CD4-positive, CD25-positive, alpha-beta regulatory T cell (primary cell): ENCODE measurements around the gene BBC3. TPM values are rescaled to one million over a fixed set of nuclear protein-coding genes. Genes with fewer than 3 reads are reported as not detected.

Experiments used
- ATAC-seq, 2 donors: fragments of 150-1000 bp; cut with Tn5 transposase; one replicate each; pipeline ENCODE4 v1.10.0; 2021; ENCODE audit warnings: low read depth in 2 of 2, moderate number of reproducible peaks in 2 of 2, moderate library complexity in 1 of 2
- DNase-seq, 3 donors: peaks; one replicate each; pipeline versions ENCODE4 v3.0.0 to v3.0.0-alpha.2; 2012 to 2022; ENCODE audit warnings: mixed read lengths in 1 of 3
- H3K27ac ChIP-seq: one replicate; pipeline ENCODE4 v1.7.0; 2013; ENCODE audit warnings: mild to moderate bottlenecking, low read length; ENCODE audit not compliant: insufficient read depth, poor library complexity, severe bottlenecking
- H3K27me3 ChIP-seq: one replicate; pipeline ENCODE4 v1.7.0; 2013; ENCODE audit warnings: low read length; ENCODE audit not compliant: control insufficient read depth, insufficient read depth
- H3K36me3 ChIP-seq: one replicate; pipeline ENCODE4 v1.7.0; 2013; ENCODE audit warnings: mild to moderate bottlenecking, low read length, moderate library complexity; ENCODE audit not compliant: control insufficient read depth, insufficient read depth
- H3K4me1 ChIP-seq: 2 replicates; pipeline ENCODE4 v1.7.0; 2013; ENCODE audit warnings: mild to moderate bottlenecking, low read length; ENCODE audit not compliant: insufficient read depth, control insufficient read depth, poor library complexity, severe bottlenecking
- H3K4me3 ChIP-seq: one replicate; pipeline ENCODE4 v1.7.0; 2013; ENCODE audit warnings: low read depth, mild to moderate bottlenecking, low read length, moderate library complexity
- H3K9me3 ChIP-seq, 2 experiments: 1 replicate in 1 of 2; 2 replicates in 1 of 2; pipeline ENCODE4 v1.7.0; 2013; ENCODE audit warnings: low read length in 2 of 2, mild to moderate bottlenecking in 1 of 2, moderate library complexity in 1 of 2; ENCODE audit not compliant: control insufficient read depth in 2 of 2
- H3K27ac Mint-ChIP-seq, 3 donors: one replicate each; pipeline ENCODE4 v1.8.0; 2020 to 2022; ENCODE audit warnings: mild to moderate bottlenecking in 3 of 3, mixed read lengths in 3 of 3, moderate library complexity in 2 of 3
- H3K27me3 Mint-ChIP-seq: one replicate; pipeline ENCODE4 v1.8.0; 2022; ENCODE audit warnings: mild to moderate bottlenecking, mixed read lengths
- H3K36me3 Mint-ChIP-seq: one replicate; pipeline ENCODE4 v1.8.0; 2020; ENCODE audit warnings: mixed read lengths
- H3K4me1 Mint-ChIP-seq, 4 donors: one replicate each; pipeline ENCODE4 v1.8.0; 2020 to 2022; ENCODE audit warnings: mixed read lengths in 4 of 4, mild to moderate bottlenecking in 1 of 4
- H3K4me3 Mint-ChIP-seq, 4 donors: one replicate each; pipeline ENCODE4 v1.8.0; 2020 to 2022; ENCODE audit warnings: mild to moderate bottlenecking in 4 of 4, mixed read lengths in 4 of 4, moderate library complexity in 3 of 4
- H3K9me3 Mint-ChIP-seq, 7 donors: one replicate each; pipeline ENCODE4 v1.8.0; 2020 to 2022; ENCODE audit warnings: mixed read lengths in 7 of 7, mild to moderate bottlenecking in 3 of 7, moderate library complexity in 2 of 7
- polyA plus RNA-seq, 4 donors: library from polyadenylated mRNA; unstranded; fragments of 300-500 nt; fragmentation: Illumina TruSeq; gene quantifications; one replicate each; pipeline ENCODE4 v1.2.3, GENCODE V29; 2021
- total RNA-seq: library from RNA; stranded (reverse); gene quantifications from one replicate; pipeline ENCODE4 v1.2.3, GENCODE V29; 2022

BBC3 gene
- total and polyA plus RNA-seq, 5 donors from 2014 or later, result 4.2 to 21.2 (median 6.2) TPM

GRCh38 chr19:47228937-47229675, 1.9 kb downstream of the BBC3 start:
- Mint-ChIP-seq H3K27ac (no peak overlapping the region), H3K9me3 (no peaks in the 10 kb centered on the region), H3K4me1 (peaks cover 0 to 36% (median 22%) of the 10 kb centered on the region in 4 donors), H3K4me3 (no peak overlapping the region), H3K27me3 (no peaks in the 10 kb centered on the region), H3K36me3 (no peaks in the 10 kb centered on the region)
- Histone ChIP-seq H3K36me3 (no peaks in the 10 kb centered on the region), H3K4me3 (peak overlapping the region; percentile 89), H3K4me1 (peaks cover 53% of the 10 kb centered on the region), H3K9me3 (no peaks in the 10 kb centered on the region), H3K27me3 (no peaks in the 10 kb centered on the region), H3K27ac (peak overlapping the region; percentile 88)
- DNase-seq (peak; percentile 38 to 61 (median 48)), ATAC-seq (no peak)

GRCh38 chr19:47228168-47228936, 2.6 kb downstream of the BBC3 start:
- peak; percentile 9 to 11 for ATAC-seq
- H3K36me3 Mint-ChIP-seq, result no peaks in the 10 kb centered on the region
- no peaks in the 10 kb centered on the region for H3K27me3 Mint-ChIP-seq
- Histone ChIP-seq H3K4me3 (peak overlapping the region; percentile 89), H3K36me3 (no peaks in the 10 kb centered on the region), H3K27me3 (no peaks in the 10 kb centered on the region), H3K9me3 (no peaks in the 10 kb centered on the region), H3K27ac (peak overlapping the region; percentile 88), H3K4me1 (peaks cover 53% of the 10 kb centered on the region)
- H3K4me1 Mint-ChIP-seq, result peaks cover 0 to 36% (median 22%) of the 10 kb centered on the region in 4 donors
- no peaks in the 10 kb centered on the region for H3K9me3 Mint-ChIP-seq
- no peak overlapping the region for H3K4me3 Mint-ChIP-seq
- peak; percentile 42 to 49 (median 43) for DNase-seq
- H3K27ac Mint-ChIP-seq, result no peak overlapping the region

- H3K9me3 ChIP-seq, result no peaks in the 10 kb centered on the region
- peaks cover 0 to 31% (median 19%) of the 10 kb centered on the region in 4 donors for H3K4me1 Mint-ChIP-seq
- H3K4me3 ChIP-seq, result peak overlapping the region; percentile 51
- no peaks in the 10 kb centered on the region for H3K27me3 Mint-ChIP-seq
- no peaks in the 10 kb centered on the region for H3K27me3 ChIP-seq
- DNase-seq (peak in 2 of 3 donors; percentile 44 to 47), ATAC-seq (no peak)
- H3K27ac Mint-ChIP-seq, result peak overlapping the region in 1 of 3 donors; percentile 52
- peaks cover under 1% of the 10 kb centered on the region for H3K36me3 Mint-ChIP-seq
- H3K36me3 ChIP-seq, result no peaks in the 10 kb centered on the region
- H3K4me3 Mint-ChIP-seq, result peak overlapping the region; percentile 80 to 88 (median 84)
- H3K27ac ChIP-seq, result peak overlapping the region; percentile 85
- peaks cover 53% of the 10 kb centered on the region for H3K4me1 ChIP-seq
- H3K9me3 Mint-ChIP-seq, result no peaks in the 10 kb centered on the region
Measured at GRCh38 chr19:47227352-47228167, 3.4 kb downstream of the BBC3 start.

- no peaks in the 10 kb centered on the region for H3K27me3 Mint-ChIP-seq
- Histone ChIP-seq H3K4me1 (peaks cover 49% of the 10 kb centered on the region), H3K36me3 (peaks cover 4% of the 10 kb centered on the region), H3K4me3 (peak overlapping the region; percentile 53), H3K9me3 (no peaks in the 10 kb centered on the region), H3K27ac (peak overlapping the region; percentile 85), H3K27me3 (no peaks in the 10 kb centered on the region)
- H3K4me1 Mint-ChIP-seq, result peaks cover 0 to 22% (median 12%) of the 10 kb centered on the region in 4 donors
- peak overlapping the region; percentile 80 to 88 (median 84) for H3K4me3 Mint-ChIP-seq
- peak overlapping the region in 1 of 3 donors; percentile 75 for H3K27ac Mint-ChIP-seq
- H3K36me3 Mint-ChIP-seq, result peaks cover 7% of the 10 kb centered on the region
- no peaks in the 10 kb centered on the region for H3K9me3 Mint-ChIP-seq
- ATAC-seq (peak in 1 of 2 donors; percentile 1), DNase-seq (peak; percentile 35 to 78 (median 47))
Measured at GRCh38 chr19:47226426-47227351, 4.3 kb downstream of the BBC3 start.

- H3K27me3 Mint-ChIP-seq, result no peaks in the 10 kb centered on the region
- peaks cover 0 to 17% (median 8%) of the 10 kb centered on the region in 4 donors for H3K4me1 Mint-ChIP-seq
- Histone ChIP-seq H3K27me3 (no peaks in the 10 kb centered on the region), H3K4me1 (peaks cover 44% of the 10 kb centered on the region), H3K36me3 (peaks cover 6% of the 10 kb centered on the region), H3K4me3 (peak overlapping the region; percentile 26), H3K9me3 (no peaks in the 10 kb centered on the region), H3K27ac (peak overlapping the region; percentile 85)
- H3K9me3 Mint-ChIP-seq, result no peaks in the 10 kb centered on the region
- H3K36me3 Mint-ChIP-seq, result peaks cover 7% of the 10 kb centered on the region
- peak; percentile 83 to 87 (median 86) for DNase-seq
- H3K4me3 Mint-ChIP-seq, result peak overlapping the region; percentile 39 to 88 (median 72)
- peak; percentile 68 to 69 for ATAC-seq
- peak overlapping the region in 2 of 3 donors; percentile 90 to 91 for H3K27ac Mint-ChIP-seq
Measured at GRCh38 chr19:47225746-47226425, 5.1 kb downstream of the BBC3 start.

- ATAC-seq, result no peak
- Mint-ChIP-seq H3K9me3 (no peaks in the 10 kb centered on the region), H3K27ac (no peak overlapping the region), H3K27me3 (no peaks in the 10 kb centered on the region), H3K36me3 (peaks cover 7% of the 10 kb centered on the region), H3K4me3 (peak overlapping the region in 1 of 4 donors; percentile 38), H3K4me1 (peaks cover 0 to 8% (median 5%) of the 10 kb centered on the region in 4 donors)
- Histone ChIP-seq H3K27me3 (no peaks in the 10 kb centered on the region), H3K27ac (no peak overlapping the region), H3K36me3 (peaks cover 6% of the 10 kb centered on the region), H3K9me3 (no peaks in the 10 kb centered on the region), H3K4me3 (no peak overlapping the region), H3K4me1 (peaks cover 12% of the 10 kb centered on the region)
- no peak for DNase-seq
Measured at GRCh38 chr19:47221890-47222289, 9.1 kb downstream of the BBC3 start.
